Fibroblast of the aortic adventitia (primary cell): ENCODE results near the gene NAA10. TPM values are rescaled to one million over a fixed set of nuclear protein-coding genes. Genes with fewer than 3 reads are reported as not detected.

ENCODE experiments used
- DNase-seq: peaks from one replicate; pipeline ENCODE4 v3.0.0-alpha.2; 2010; ENCODE audit warnings: low read depth
- H3K4me3 ChIP-seq: 2 replicates; pipeline ENCODE4 v1.5.1; 2011; ENCODE audit warnings: low read depth, mild to moderate bottlenecking, control low read depth, low read length, moderate library complexity
- CTCF ChIP-seq: IDR thresholded peaks from 2 replicates; pipeline ENCODE4 v1.5.1; 2011; ENCODE audit warnings: mild to moderate bottlenecking, low read length, control low read depth, inconsistent platforms; ENCODE audit not compliant: insufficient read depth
- total RNA-seq: library from RNA; depleted of rRNA; stranded (reverse); fragments of >200 nt; gene quantifications from 2 replicates; pipeline ENCODE4 v1.2.3, GENCODE V29; 2012; ENCODE audit warnings: low replicate concordance

The NAA10 gene
- total RNA-seq, 1 donor: 84.7 TPM

- H3K4me3 ChIP-seq: no peak within 1 kb of the TSS
- DNase-seq: no peak
Measured at GRCh38 chrX:153944140-153944799, 9.4 kb upstream of the NAA10 start, which contains the start of gene RENBP. RENBP (minus strand) TSS chrX:153944643; CDS start chrX:153944610, 33 bp downstream.

GRCh38 chrX:153941336-153942252, 6.8 kb upstream of the NAA10 start:
- H3K4me3 ChIP-seq: no peak overlapping the region
- no peak for DNase-seq
- TF ChIP-seq CTCF: no peak

More at GRCh38 chrX:153944140-153944799, 9.4 kb upstream of the NAA10 start, which contains the start of gene RENBP:
- TF ChIP-seq CTCF: no peak

DNA sequence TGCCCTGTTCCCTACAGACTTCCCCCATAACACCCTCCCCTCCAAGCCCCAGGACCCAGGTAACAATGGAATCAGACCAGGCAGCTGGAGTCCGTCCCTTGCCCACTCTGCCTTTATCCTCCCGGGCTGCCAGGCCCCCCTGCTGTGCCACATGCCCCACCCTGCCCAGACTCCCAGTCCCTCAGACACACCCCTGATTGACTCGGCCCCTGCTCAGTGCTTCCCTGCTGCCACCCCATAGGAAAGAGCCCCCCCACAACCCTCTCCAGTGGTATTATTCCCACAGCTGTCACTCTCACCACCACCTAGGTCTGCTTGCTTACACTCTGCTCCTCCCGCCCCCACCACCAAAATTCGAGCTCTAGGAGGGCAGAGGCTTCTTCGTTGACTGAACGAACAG, 4.7 kb upstream of the NAA10 start:
- H3K4me3 ChIP-seq: no peak overlapping the region

GRCh38 chrX:153938226-153938786, 3.5 kb upstream of the NAA10 start:
- DNase-seq: no peak
- no peak for TF ChIP-seq CTCF
- H3K4me3 ChIP-seq: no peak overlapping the region

More for the DNA sequence above, 4.7 kb upstream of the NAA10 start:
- no peak for DNase-seq
- TF ChIP-seq CTCF: no peak

- H3K4me3 ChIP-seq: no peak overlapping the region
- no peak for TF ChIP-seq CTCF
- DNase-seq: no peak
Measured at GRCh38 chrX:153937056-153937455, 2.2 kb upstream of the NAA10 start.

DNA sequence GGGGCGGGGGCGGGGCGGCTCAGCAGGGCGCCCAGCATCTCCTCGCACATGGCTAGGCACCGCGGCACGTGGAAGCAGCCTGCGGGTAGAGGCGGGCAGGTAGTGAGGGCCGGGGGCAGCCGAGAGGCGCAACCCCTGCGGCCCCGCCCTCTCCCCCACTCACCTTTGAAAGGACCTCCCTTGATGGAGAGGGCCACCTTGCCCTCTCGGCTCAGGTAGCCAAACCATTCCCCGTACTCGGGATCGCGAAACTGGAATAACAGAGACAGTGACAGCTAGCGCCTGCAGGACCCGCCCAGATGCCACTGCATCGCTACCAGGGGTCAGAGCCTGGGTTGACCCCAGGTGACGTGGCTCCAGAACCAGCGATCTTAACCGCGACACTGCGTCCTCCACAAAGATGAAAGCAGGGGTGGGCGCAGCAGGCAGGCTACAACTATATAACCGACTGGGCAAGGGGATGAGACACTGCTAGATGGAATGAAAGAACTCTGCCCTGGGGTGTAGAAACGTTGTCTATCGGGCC, 552 bp upstream of the NAA10 start:
- H3K4me3 ChIP-seq: peak overlapping the region; percentile 52
- TF ChIP-seq CTCF: no peak

More for the DNA sequence above, 552 bp upstream of the NAA10 start:
- DNase-seq: no peak
